Stimulated activated CD8-positive, alpha-beta memory T cell treated with anti-CD3 and anti-CD28 coated beads, Interleukin-15, amount 100 ng/mL, for 1 hour (primary cell): ENCODE results near the gene VWDE.
"Not testable (repeated sequence)": the region's sequence is repeated elsewhere in the genome, so short reads cannot be mapped to it uniquely, and the experiment has no call there.

Source experiments
- DNase-seq: peaks from one replicate; pipeline ENCODE4 v3.0.0-alpha.2; 2020; ENCODE audit warnings: low read depth

The VWDE gene

GRCh38 chr7:12403287-12404181 lies at the start of gene VWDE:
TSS of gene VWDE (minus strand) at chr7:12403865. CDS start at chr7:12403716, 149 bp downstream.
- no peak for DNase-seq

- not testable (repeated sequence) for DNase-seq
These were observed 49.5 kb upstream of the VWDE start for GRCh38 chr7:12453136-12453535.

GRCh38 chr7:12450615-12451014 lies 47.0 kb upstream of the VWDE start:
- no peak for DNase-seq

GRCh38 chr7:12444785-12445184 lies 41.1 kb upstream of the VWDE start:
- DNase-seq = no peak

- DNase-seq = no peak
These were observed 36.6 kb upstream of the VWDE start for GRCh38 chr7:12440229-12440628.

GRCh38 chr7:12436896-12437535 lies 33.4 kb upstream of the VWDE start:
- DNase-seq = no peak

GRCh38 chr7:12436126-12436525 lies 32.5 kb upstream of the VWDE start:
- no peak for DNase-seq

- DNase-seq = no peak
These were observed 30.5 kb upstream of the VWDE start for GRCh38 chr7:12434012-12434642.

- no peak for DNase-seq
These were observed 28.4 kb upstream of the VWDE start for GRCh38 chr7:12431886-12432556.

GRCh38 chr7:12425311-12425710 lies 21.6 kb upstream of the VWDE start:
- no peak for DNase-seq

- DNase-seq = no peak
These were observed 20.5 kb upstream of the VWDE start for GRCh38 chr7:12423997-12424745.

GRCh38 chr7:12423355-12423996 lies 19.8 kb upstream of the VWDE start:
- DNase-seq = no peak

GRCh38 chr7:12422554-12423320 lies 19.1 kb upstream of the VWDE start:
- no peak for DNase-seq

GRCh38 chr7:12418452-12418851 lies 14.8 kb upstream of the VWDE start:
- no peak for DNase-seq

GRCh38 chr7:12415072-12415471 lies 11.4 kb upstream of the VWDE start:
- no peak for DNase-seq

GRCh38 chr7:12412407-12412806 lies 8.7 kb upstream of the VWDE start:
- DNase-seq = no peak

GRCh38 chr7:12410523-12410922 lies 6.9 kb upstream of the VWDE start:
- DNase-seq = no peak

GRCh38 chr7:12409097-12409711 lies 5.5 kb upstream of the VWDE start:
- DNase-seq = no peak

- not testable (repeated sequence) for DNase-seq
These were observed 4.0 kb upstream of the VWDE start for GRCh38 chr7:12407652-12408051.

GRCh38 chr7:12402365-12402725 lies 1.3 kb downstream of the VWDE start:
- no peak for DNase-seq
